K562 (cell line): ENCODE results near the gene PACSIN1. TPM values are rescaled to one million over a fixed set of nuclear protein-coding genes. Genes with fewer than 3 reads are reported as not detected.

Experiments used
- ATF1 ChIP-seq, 2 experiments: fragments of 450-650 bp in 1 of 2; IDR thresholded peaks; 2 replicates each; pipeline ENCODE4 v1.6.1; 2016; ENCODE audit warnings: missing compliant biosample characterization in 1 of 2, missing genetic modification characterization in 1 of 2
- CBX5 ChIP-seq: IDR thresholded peaks from 2 replicates; pipeline ENCODE4 v1.6.1; 2014; ENCODE audit warnings: low read depth, borderline replicate concordance
- CTBP1 ChIP-seq: fragments of 450-650 bp; IDR thresholded peaks from 2 replicates; pipeline ENCODE4 v1.6.1; 2016; ENCODE audit warnings: borderline replicate concordance
- E4F1 ChIP-seq: fragments of 250-450 bp; sonication (Bioruptor Pico); IDR thresholded peaks from 2 replicates; pipeline ENCODE4 v1.5.0; 2021; ENCODE audit warnings: mild to moderate bottlenecking, borderline replicate concordance
- ETV5 ChIP-seq: sonication (generic); formaldehyde crosslinking; IDR thresholded peaks from 2 replicates; pipeline ENCODE4 v1.4.0; 2020; ENCODE audit warnings: low read depth, mild to moderate bottlenecking, missing genetic modification reagents
- HOXB6 ChIP-seq: fragments of 250-450 bp; sonication (Bioruptor Pico); IDR thresholded peaks from 2 replicates; pipeline ENCODE4 v1.5.1; 2022; ENCODE audit warnings: mild to moderate bottlenecking, borderline replicate concordance
- LARP7 ChIP-seq: fragments of 450-650 bp; IDR thresholded peaks from 2 replicates; pipeline ENCODE4 v1.6.1; 2016
- PHB ChIP-seq: fragments of 250-450 bp; sonication (Bioruptor Pico); IDR thresholded peaks from 2 replicates; pipeline ENCODE4 v1.5.0; 2021
- POLR2AphosphoS5 ChIP-seq: IDR thresholded peaks from 2 replicates; pipeline ENCODE4 v1.6.1; 2011; ENCODE audit warnings: mild to moderate bottlenecking, low read depth, low read length, moderate library complexity; ENCODE audit not compliant: control insufficient read depth, insufficient read depth
- PRMT5 ChIP-seq: sonication (generic); formaldehyde crosslinking; IDR thresholded peaks from 2 replicates; pipeline ENCODE4 v1.5.0; 2020; ENCODE audit warnings: missing genetic modification reagents
- SIX5 ChIP-seq, 2 experiments: IDR thresholded peaks; 2 replicates each; pipeline ENCODE4 v1.6.1; 2011; ENCODE audit warnings: low read length in 2 of 2, borderline replicate concordance in 1 of 2, low read depth in 1 of 2, mild to moderate bottlenecking in 1 of 2, moderate library complexity in 1 of 2; ENCODE audit not compliant: insufficient read depth in 1 of 2
- TAF9B ChIP-seq: fragments of 450-650 bp; IDR thresholded peaks from 2 replicates; pipeline ENCODE4 v1.6.1; 2018; ENCODE audit warnings: mild to moderate bottlenecking; ENCODE audit not compliant: partially characterized antibody
- XRCC5 ChIP-seq: fragments of 200-400 bp; formaldehyde crosslinking; IDR thresholded peaks from 2 replicates; pipeline ENCODE4 v1.6.1; 2017; ENCODE audit warnings: low read depth, mild to moderate bottlenecking, low read length
- ZC3H4 ChIP-seq: sonication (generic); formaldehyde crosslinking; IDR thresholded peaks from 2 replicates; pipeline ENCODE4 v1.9.0; 2021; ENCODE audit warnings: missing genetic modification reagents, borderline replicate concordance
- ZNF174 ChIP-seq: fragments of 250-450 bp; sonication (Bioruptor Pico); IDR thresholded peaks from 2 replicates; pipeline ENCODE4 v1.4.0; 2020; ENCODE audit warnings: mild to moderate bottlenecking
- ZNF384 ChIP-seq: IDR thresholded peaks from 2 replicates; pipeline ENCODE4 v1.6.1; 2012; ENCODE audit warnings: low read depth, low read length, improper control_type of control experiment
- ZNF639 ChIP-seq, 2 experiments: fragments of 200-800 bp in 1 of 2; sonication (Bioruptor generic) in 1 of 2; sonication (generic) in 1 of 2; formaldehyde crosslinking in 1 of 2; IDR thresholded peaks in 1 of 2; conservative IDR thresholded peaks in 1 of 2; 2 replicates each; pipeline versions ENCODE4 v1.5.0 to v1.6.1; 2016 to 2020; ENCODE audit warnings: missing compliant biosample characterization in 1 of 2, missing genetic modification characterization in 1 of 2, missing genetic modification reagents in 1 of 2
- ZNF668 ChIP-seq: fragments of 250-450 bp; sonication (Bioruptor Pico); IDR thresholded peaks from 2 replicates; pipeline ENCODE4 v1.8.0; 2022; ENCODE audit warnings: mild to moderate bottlenecking, inconsistent platforms
- polyA plus RNA-seq, 8 experiments: library from polyadenylated mRNA; depleted of rRNA in 4 of 8; stranded (reverse) in 5 of 8; unstranded in 3 of 8; fragments of >200 nt; fragmentation: Nextera tagmentation in 2 of 8; fragmentation: Illumina TruSeq in 1 of 8; extraction: Ambion mirVana in 2 of 8; extraction: Trizol in 1 of 8; gene quantifications; 2 replicates each; pipeline versions ENCODE4 v1.2.1 to v1.2.3, GENCODE V29; 2011 to 2014; ENCODE audit warnings: inconsistent platforms in 1 of 8, missing spikeins in 1 of 8
- total RNA-seq, 7 experiments: library from RNA; depleted of rRNA in 6 of 7; stranded (reverse); fragments of >200 nt in 6 of 7; fragmentation: Illumina TruSeq in 2 of 7; extraction: Trizol in 2 of 7; gene quantifications; 2 replicates each; pipeline versions ENCODE4 v1.2.1 to v1.2.3, GENCODE V29; 2011 to 2021; ENCODE audit warnings: low replicate concordance in 1 of 7
- TF ChIP-seq, protein P1 (sequence below): sonication (generic); formaldehyde crosslinking; IDR thresholded peaks from 2 replicates; pipeline ENCODE4 v1.9.0; 2022; ENCODE audit warnings: mild to moderate bottlenecking, missing genetic modification reagents
- TF ChIP-seq, protein P2 (sequence below), 3 experiments: IDR thresholded peaks in 2 of 3; conservative IDR thresholded peaks in 1 of 3; 2 replicates each; pipeline ENCODE4 v1.5.1; 2011 to 2012; ENCODE audit warnings: low read length in 3 of 3, mild to moderate bottlenecking in 3 of 3, control low read depth in 2 of 3, improper control_type of control experiment in 1 of 3, inconsistent platforms in 1 of 3, low read depth in 1 of 3, mixed read lengths in 1 of 3, moderate library complexity in 1 of 3; ENCODE audit not compliant: insufficient read depth in 2 of 3

PACSIN1 gene
- total and polyA plus RNA-seq, 9 of the 15 experiments (the other 6 are each of a cell fraction or from before 2014, with no cell fraction given), result 0.01 to 1.7 (median 0.45) TPM

DNA sequence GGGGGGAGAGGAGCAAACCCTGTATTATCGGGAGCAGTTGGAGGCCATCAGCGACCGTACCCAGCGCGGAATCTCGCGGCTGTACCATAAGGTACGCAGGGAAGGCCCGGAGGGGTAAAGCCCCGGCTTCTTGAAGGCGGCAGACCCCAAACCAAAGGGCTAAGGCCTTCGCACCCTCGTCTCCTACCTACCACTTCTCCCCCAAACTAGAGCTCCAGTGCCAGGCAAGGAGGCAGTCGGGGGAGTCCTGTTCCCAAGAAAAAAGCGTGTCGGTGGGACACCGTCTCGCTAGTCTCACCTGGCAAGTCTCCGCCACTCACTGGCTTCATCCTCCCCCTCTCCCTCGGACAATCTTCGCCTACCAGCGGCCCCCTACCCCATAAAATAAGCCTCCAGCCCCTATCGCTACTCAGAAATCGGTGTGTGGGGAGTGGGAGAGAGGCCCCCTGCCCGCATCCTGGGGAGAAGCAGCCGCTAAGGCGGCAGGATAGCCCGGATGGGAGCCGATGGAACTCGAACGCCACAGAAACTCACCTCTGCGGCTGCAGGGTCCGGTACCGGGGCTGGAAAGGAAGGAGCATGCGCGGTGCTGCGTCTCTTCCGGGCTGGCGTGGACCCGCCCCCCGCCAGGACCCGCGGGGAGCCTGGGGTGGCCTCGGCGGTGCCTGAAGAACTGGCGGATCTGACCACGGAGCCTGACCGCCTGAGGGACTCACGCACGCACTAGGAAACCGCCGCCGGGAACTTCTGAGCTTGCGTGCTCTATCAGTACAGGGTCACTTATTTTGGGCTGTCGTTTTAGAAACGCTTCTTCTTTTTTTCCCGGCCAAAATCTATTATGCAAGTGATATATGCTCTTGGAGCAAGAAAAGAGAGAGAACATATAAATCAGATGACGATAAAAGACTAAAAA, 40.1 kb upstream of the PACSIN1 start, which contains the start of gene RPS10 (continued):
- TF ChIP-seq ATF1 (CRISPR knock-in tag; IDR thresholded peaks at IDR 0.05), result no peak
- peak; percentile 88 for TF ChIP-seq ATF1 (tag; IDR thresholded peaks at IDR 0.05)
- TF ChIP-seq ETV5 (CRISPR knock-in tag), result 0 out of 2 replicates have a peak, but pooled peaks have one; percentile 13
- TF ChIP-seq TAF9B, result peak; percentile 100
- TF ChIP-seq, protein P1, sequence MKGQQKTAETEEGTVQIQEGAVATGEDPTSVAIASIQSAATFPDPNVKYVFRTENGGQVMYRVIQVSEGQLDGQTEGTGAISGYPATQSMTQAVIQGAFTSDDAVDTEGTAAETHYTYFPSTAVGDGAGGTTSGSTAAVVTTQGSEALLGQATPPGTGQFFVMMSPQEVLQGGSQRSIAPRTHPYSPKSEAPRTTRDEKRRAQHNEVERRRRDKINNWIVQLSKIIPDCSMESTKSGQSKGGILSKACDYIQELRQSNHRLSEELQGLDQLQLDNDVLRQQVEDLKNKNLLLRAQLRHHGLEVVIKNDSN (CRISPR knock-in tag), result 0 out of 2 replicates have a peak, but pooled peaks have one; percentile 7
- no peak for TF ChIP-seq HOXB6 (CRISPR knock-in tag)
- TF ChIP-seq ZNF639 (CRISPR knock-in tag; conservative IDR thresholded peaks at IDR 0.05 in 1 of 2, IDR thresholded peaks at IDR 0.05 in 1 of 2), result peak in 1 of 2 experiments; percentile 24; a peak in 1 of 4 replicates
- TF ChIP-seq PRMT5 (CRISPR knock-in tag), result no peak
- peak; percentile 39; the same call in 1 of the 2 replicates for TF ChIP-seq E4F1 (CRISPR knock-in tag)
- TF ChIP-seq CBX5, result no peak
- peak; percentile 96 for TF ChIP-seq POLR2AphosphoS5
- TF ChIP-seq XRCC5, result 0 out of 2 replicates have a peak, but pooled peaks have one; percentile 46
- TF ChIP-seq CTBP1, result peak; percentile 50; the same call in 1 of the 2 replicates
- TF ChIP-seq PHB (CRISPR knock-in tag), result peak; percentile 62; the same call in 1 of the 2 replicates
- no peak for TF ChIP-seq SIX5 (IDR thresholded peaks at IDR 0.05; ENCODE audit: borderline replicate concordance in 1 of 2, insufficient read depth in 1 of 2, low read depth in 1 of 2, low read length in 2 of 2)
- 0 out of 2 replicates have a peak, but pooled peaks have one; percentile 11 for TF ChIP-seq ZNF384
- TF ChIP-seq, protein P2, sequence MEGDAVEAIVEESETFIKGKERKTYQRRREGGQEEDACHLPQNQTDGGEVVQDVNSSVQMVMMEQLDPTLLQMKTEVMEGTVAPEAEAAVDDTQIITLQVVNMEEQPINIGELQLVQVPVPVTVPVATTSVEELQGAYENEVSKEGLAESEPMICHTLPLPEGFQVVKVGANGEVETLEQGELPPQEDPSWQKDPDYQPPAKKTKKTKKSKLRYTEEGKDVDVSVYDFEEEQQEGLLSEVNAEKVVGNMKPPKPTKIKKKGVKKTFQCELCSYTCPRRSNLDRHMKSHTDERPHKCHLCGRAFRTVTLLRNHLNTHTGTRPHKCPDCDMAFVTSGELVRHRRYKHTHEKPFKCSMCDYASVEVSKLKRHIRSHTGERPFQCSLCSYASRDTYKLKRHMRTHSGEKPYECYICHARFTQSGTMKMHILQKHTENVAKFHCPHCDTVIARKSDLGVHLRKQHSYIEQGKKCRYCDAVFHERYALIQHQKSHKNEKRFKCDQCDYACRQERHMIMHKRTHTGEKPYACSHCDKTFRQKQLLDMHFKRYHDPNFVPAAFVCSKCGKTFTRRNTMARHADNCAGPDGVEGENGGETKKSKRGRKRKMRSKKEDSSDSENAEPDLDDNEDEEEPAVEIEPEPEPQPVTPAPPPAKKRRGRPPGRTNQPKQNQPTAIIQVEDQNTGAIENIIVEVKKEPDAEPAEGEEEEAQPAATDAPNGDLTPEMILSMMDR (IDR thresholded peaks at IDR 0.05 in 2 of 3, conservative IDR thresholded peaks at IDR 0.05 in 1 of 3; ENCODE audit: insufficient read depth in 2 of 3, low read depth in 1 of 3, low read length in 3 of 3), result peak in 2 of 3 experiments; percentile 34 to 37; a peak in 4 of 6 replicates
- TF ChIP-seq ZNF668 (CRISPR knock-in tag), result no peak
- 0 out of 2 replicates have a peak, but pooled peaks have one; percentile 41 for TF ChIP-seq LARP7
- no peak for TF ChIP-seq ZC3H4 (CRISPR knock-in tag)
- no peak for TF ChIP-seq ZNF174
